Measurements from ENCODE around the gene INTS3. TPM values are rescaled to one million over a fixed set of nuclear protein-coding genes. Genes with fewer than 3 reads are reported as not detected.
"Not testable (repeated sequence)": the region's sequence is repeated elsewhere in the genome, so short reads cannot be mapped to it uniquely, and the experiment has no call there.

INTS3 gene
- polyA plus RNA-seq, 2 donors = 16.4 to 30.8 TPM

- peaks cover 31% of the 10 kb centered on the region in 2 donors for H3K36me3 ChIP-seq (ENCODE audit: control insufficient read depth in 2 of 2, insufficient read depth in 2 of 2, low read length in 1 of 2)
Measured at GRCh38 chr1:153749408-153750005, 21.7 kb downstream of the INTS3 start.

GRCh38 chr1:153750026-153750995, 22.5 kb downstream of the INTS3 start:
- no peaks in the 10 kb centered on the region for H3K9me3 ChIP-seq (ENCODE audit: control insufficient read depth in 2 of 2, insufficient read depth in 1 of 2, low read depth in 1 of 2, low read length in 1 of 2)
- no peaks in the 10 kb centered on the region for H3K27me3 ChIP-seq (ENCODE audit: control insufficient read depth in 1 of 2, insufficient read depth in 2 of 2, low read length in 2 of 2)
- WGBS, 2 donors = 68 to 71% methylated on average over 6 of the region's 6 CpGs
- no peak overlapping the region for H3K4me3 ChIP-seq (ENCODE audit: low read depth in 1 of 2, low read length in 2 of 2)
- no peak overlapping the region for H3K27ac ChIP-seq (ENCODE audit: low read depth in 2 of 2, low read length in 1 of 2)
- no peaks in the 10 kb centered on the region for H3K4me1 ChIP-seq (ENCODE audit: control insufficient read depth in 2 of 2, insufficient read depth in 2 of 2, low read length in 1 of 2)
- peaks cover 34 to 36% of the 10 kb centered on the region in 2 donors for H3K36me3 ChIP-seq (ENCODE audit: control insufficient read depth in 2 of 2, insufficient read depth in 2 of 2, low read length in 1 of 2)

More at GRCh38 chr1:153749408-153750005, 21.7 kb downstream of the INTS3 start:
- no peak overlapping the region for H3K4me3 ChIP-seq (ENCODE audit: low read depth in 1 of 2, low read length in 2 of 2)
- no peaks in the 10 kb centered on the region for H3K4me1 ChIP-seq (ENCODE audit: control insufficient read depth in 2 of 2, insufficient read depth in 2 of 2, low read length in 1 of 2)
- H3K27me3 ChIP-seq (ENCODE audit: control insufficient read depth in 1 of 2, insufficient read depth in 2 of 2, low read length in 2 of 2) = no peaks in the 10 kb centered on the region
- no peak overlapping the region for H3K27ac ChIP-seq (ENCODE audit: low read depth in 2 of 2, low read length in 1 of 2)
- no peaks in the 10 kb centered on the region for H3K9me3 ChIP-seq (ENCODE audit: control insufficient read depth in 2 of 2, insufficient read depth in 1 of 2, low read depth in 1 of 2, low read length in 1 of 2)
- WGBS, 2 donors = 44 to 45% methylated on average over 6 of the region's 6 CpGs

DNA sequence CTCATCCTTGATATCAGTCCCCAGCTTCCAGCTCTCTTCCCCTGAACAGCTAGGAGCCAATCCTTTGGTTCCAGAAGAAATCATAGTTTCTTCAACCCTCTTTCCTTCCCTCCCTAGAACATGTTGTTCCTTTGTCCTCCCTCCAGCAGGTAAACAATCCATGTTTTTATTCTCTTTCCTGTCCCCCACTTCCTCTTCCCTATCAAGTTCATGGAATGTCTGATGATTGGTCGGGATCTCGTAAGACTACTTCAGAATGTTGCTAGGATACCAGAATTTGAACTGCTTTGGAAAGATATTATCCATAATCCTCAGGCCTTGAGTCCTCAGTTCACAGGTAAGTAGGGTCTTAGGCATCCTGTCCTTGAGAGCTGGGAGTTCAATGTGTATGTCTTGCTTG, 24.2 kb downstream of the INTS3 start:
- no peak overlapping the region for H3K27ac ChIP-seq (ENCODE audit: low read depth in 2 of 2, low read length in 1 of 2)
- WGBS, 2 donors = 84% methylated on average over 2 of the region's 2 CpGs

DNA sequence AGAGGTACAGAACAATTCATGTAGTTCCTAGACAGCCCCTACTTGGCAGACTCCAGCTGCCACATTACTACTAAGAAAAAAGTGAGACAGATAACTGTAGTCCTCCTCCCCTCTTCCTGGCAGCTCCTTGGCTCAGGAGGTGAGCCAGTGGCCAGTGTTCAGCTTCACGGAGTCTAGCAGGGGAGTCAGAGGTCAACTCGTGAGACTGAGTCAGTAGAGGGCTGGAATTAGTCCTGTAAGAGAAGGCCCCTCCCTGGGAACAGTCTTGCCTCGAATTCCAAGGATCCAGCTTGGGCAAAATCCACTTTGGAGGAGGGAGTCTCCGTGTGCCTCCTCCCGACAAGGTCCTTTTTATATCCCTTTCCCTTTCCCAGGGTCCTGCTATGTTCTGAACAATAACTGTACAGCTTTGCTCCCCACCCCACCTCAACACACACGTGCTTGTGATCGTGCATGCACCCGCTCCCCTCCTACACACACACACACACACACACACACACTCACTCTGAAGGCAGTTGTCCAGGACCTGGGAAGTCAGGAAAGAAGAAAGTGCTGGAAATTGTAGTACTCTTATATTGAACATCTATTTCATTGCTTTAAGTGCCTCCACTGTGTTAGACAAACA, 24.8 kb downstream of the INTS3 start:
- no peak overlapping the region for H3K4me3 ChIP-seq (ENCODE audit: low read depth in 1 of 2, low read length in 2 of 2)
- H3K4me1 ChIP-seq (ENCODE audit: control insufficient read depth in 2 of 2, insufficient read depth in 2 of 2, low read length in 1 of 2) = no peaks in the 10 kb centered on the region
- no peak overlapping the region for H3K27ac ChIP-seq (ENCODE audit: low read depth in 2 of 2, low read length in 1 of 2)
- H3K27me3 ChIP-seq (ENCODE audit: control insufficient read depth in 1 of 2, insufficient read depth in 2 of 2, low read length in 2 of 2) = no peaks in the 10 kb centered on the region
- H3K36me3 ChIP-seq (ENCODE audit: control insufficient read depth in 2 of 2, insufficient read depth in 2 of 2, low read length in 1 of 2) = peaks cover 30 to 33% of the 10 kb centered on the region in 2 donors
- 80 to 82% methylated on average over 8 of the region's 8 CpGs for WGBS, 2 donors
- H3K9me3 ChIP-seq (ENCODE audit: control insufficient read depth in 2 of 2, insufficient read depth in 1 of 2, low read depth in 1 of 2, low read length in 1 of 2) = no peaks in the 10 kb centered on the region

More for the DNA sequence above, 24.2 kb downstream of the INTS3 start:
- no peaks in the 10 kb centered on the region for H3K27me3 ChIP-seq (ENCODE audit: control insufficient read depth in 1 of 2, insufficient read depth in 2 of 2, low read length in 2 of 2)
- H3K4me1 ChIP-seq (ENCODE audit: control insufficient read depth in 2 of 2, insufficient read depth in 2 of 2, low read length in 1 of 2) = no peaks in the 10 kb centered on the region
- peaks cover 27 to 31% of the 10 kb centered on the region in 2 donors for H3K36me3 ChIP-seq (ENCODE audit: control insufficient read depth in 2 of 2, insufficient read depth in 2 of 2, low read length in 1 of 2)
- no peaks in the 10 kb centered on the region for H3K9me3 ChIP-seq (ENCODE audit: control insufficient read depth in 2 of 2, insufficient read depth in 1 of 2, low read depth in 1 of 2, low read length in 1 of 2)
- no peak overlapping the region for H3K4me3 ChIP-seq (ENCODE audit: low read depth in 1 of 2, low read length in 2 of 2)

- no peak overlapping the region for H3K27ac ChIP-seq (ENCODE audit: low read depth in 2 of 2, low read length in 1 of 2)
- H3K4me1 ChIP-seq (ENCODE audit: control insufficient read depth in 2 of 2, insufficient read depth in 2 of 2, low read length in 1 of 2) = no peaks in the 10 kb centered on the region
- no peak overlapping the region for H3K4me3 ChIP-seq (ENCODE audit: low read depth in 1 of 2, low read length in 2 of 2)
- no peaks in the 10 kb centered on the region for H3K27me3 ChIP-seq (ENCODE audit: control insufficient read depth in 1 of 2, insufficient read depth in 2 of 2, low read length in 2 of 2)
- peaks cover 29 to 33% of the 10 kb centered on the region in 2 donors for H3K36me3 ChIP-seq (ENCODE audit: control insufficient read depth in 2 of 2, insufficient read depth in 2 of 2, low read length in 1 of 2)
- no peaks in the 10 kb centered on the region for H3K9me3 ChIP-seq (ENCODE audit: control insufficient read depth in 2 of 2, insufficient read depth in 1 of 2, low read depth in 1 of 2, low read length in 1 of 2)
- 95 to 99% methylated on average over 2 of the region's 2 CpGs for WGBS, 2 donors
Measured at GRCh38 chr1:153754266-153754665, 26.4 kb downstream of the INTS3 start.

- no peaks in the 10 kb centered on the region for H3K9me3 ChIP-seq (ENCODE audit: control insufficient read depth in 2 of 2, insufficient read depth in 1 of 2, low read depth in 1 of 2, low read length in 1 of 2)
- WGBS, 2 donors = 93 to 95% methylated on average over 4 of the region's 4 CpGs
- H3K36me3 ChIP-seq (ENCODE audit: control insufficient read depth in 2 of 2, insufficient read depth in 2 of 2, low read length in 1 of 2) = peaks cover 31 to 48% of the 10 kb centered on the region in 2 donors
- H3K4me3 ChIP-seq (ENCODE audit: low read depth in 1 of 2, low read length in 2 of 2) = no peak overlapping the region
- no peaks in the 10 kb centered on the region for H3K4me1 ChIP-seq (ENCODE audit: control insufficient read depth in 2 of 2, insufficient read depth in 2 of 2, low read length in 1 of 2)
- no peak overlapping the region for H3K27ac ChIP-seq (ENCODE audit: low read depth in 2 of 2, low read length in 1 of 2)
- H3K27me3 ChIP-seq (ENCODE audit: control insufficient read depth in 1 of 2, insufficient read depth in 2 of 2, low read length in 2 of 2) = no peaks in the 10 kb centered on the region
Measured at GRCh38 chr1:153760440-153760839, 32.6 kb downstream of the INTS3 start.

DNA sequence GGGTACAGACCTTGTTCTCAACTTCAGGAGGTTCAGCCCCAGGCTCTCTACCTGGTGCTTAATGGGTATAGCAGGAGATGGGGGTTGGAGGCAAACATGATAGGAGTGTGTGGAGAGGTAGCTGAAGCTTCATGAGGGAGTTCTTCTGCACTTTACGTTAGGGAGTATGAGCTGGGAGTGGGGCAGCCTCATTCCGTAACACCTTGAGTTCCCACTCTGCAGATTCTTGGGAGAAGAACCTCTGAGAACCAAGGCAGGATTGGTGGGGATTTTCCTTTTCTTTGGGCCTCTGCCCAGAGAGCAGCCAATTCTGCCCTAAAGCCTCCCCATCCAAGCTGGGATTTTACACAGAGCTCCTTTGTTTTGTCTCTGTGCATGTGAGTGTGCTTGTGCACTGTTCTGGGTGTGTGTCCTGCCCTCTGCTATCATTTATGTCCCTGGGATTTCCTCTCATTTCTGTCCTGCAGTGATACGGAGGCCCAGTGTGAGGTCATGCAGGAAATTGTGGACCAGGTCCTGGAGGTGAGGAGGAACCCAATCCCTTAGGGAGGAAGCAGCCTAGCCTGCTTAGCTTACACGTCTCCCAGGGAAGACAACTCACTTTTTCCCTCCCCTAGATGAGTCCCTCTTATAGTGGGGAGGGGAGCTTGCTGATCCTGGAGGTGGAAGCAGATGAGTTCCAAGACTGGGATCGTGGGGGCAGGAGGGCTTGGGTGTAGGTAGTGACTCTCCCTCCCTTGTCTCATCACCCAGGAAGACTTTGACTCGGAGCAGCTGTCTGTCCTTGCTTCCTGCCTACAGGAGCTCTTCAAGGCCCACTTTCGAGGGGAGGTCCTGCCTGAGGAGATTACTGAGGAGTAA, 35.7 kb downstream of the INTS3 start:
- Histone ChIP-seq H3K4me1 (ENCODE audit: control insufficient read depth in 2 of 2, insufficient read depth in 2 of 2, low read length in 1 of 2) (no peaks in the 10 kb centered on the region), H3K9me3 (ENCODE audit: control insufficient read depth in 2 of 2, insufficient read depth in 1 of 2, low read depth in 1 of 2, low read length in 1 of 2) (no peaks in the 10 kb centered on the region), H3K27ac (ENCODE audit: low read depth in 2 of 2, low read length in 1 of 2) (no peak overlapping the region), H3K27me3 (ENCODE audit: control insufficient read depth in 1 of 2, insufficient read depth in 2 of 2, low read length in 2 of 2) (no peaks in the 10 kb centered on the region), H3K36me3 (ENCODE audit: control insufficient read depth in 2 of 2, insufficient read depth in 2 of 2, low read length in 1 of 2) (peaks cover 24 to 46% of the 10 kb centered on the region in 2 donors), H3K4me3 (ENCODE audit: low read depth in 1 of 2, low read length in 2 of 2) (no peak overlapping the region)
- WGBS, 2 donors = 71 to 74% methylated on average over 7 of the region's 7 CpGs

DNA sequence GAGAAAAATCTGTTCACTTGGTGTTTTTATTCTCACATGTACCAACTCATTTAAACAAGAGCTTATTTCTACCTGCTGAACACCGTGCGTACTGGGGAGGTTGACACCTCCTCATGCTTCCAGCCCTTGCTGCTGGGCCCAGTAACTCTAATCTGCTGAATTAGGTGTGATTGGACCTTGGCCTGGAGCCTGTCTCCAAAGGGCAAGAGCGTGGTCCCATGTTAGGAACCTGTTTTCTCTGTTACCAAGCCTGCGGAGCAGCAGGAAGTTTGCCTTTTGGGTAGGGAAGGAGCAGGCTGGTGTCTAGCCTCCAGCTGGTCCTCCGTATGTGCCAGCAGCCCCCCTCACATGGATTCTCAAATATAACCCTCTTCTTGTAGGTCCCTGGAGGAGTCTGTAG, 36.5 kb downstream of the INTS3 start:
- no peak overlapping the region for H3K27ac ChIP-seq (ENCODE audit: low read depth in 2 of 2, low read length in 1 of 2)
- H3K27me3 ChIP-seq (ENCODE audit: control insufficient read depth in 1 of 2, insufficient read depth in 2 of 2, low read length in 2 of 2) = no peaks in the 10 kb centered on the region
- H3K9me3 ChIP-seq (ENCODE audit: control insufficient read depth in 2 of 2, insufficient read depth in 1 of 2, low read depth in 1 of 2, low read length in 1 of 2) = no peaks in the 10 kb centered on the region
- H3K4me1 ChIP-seq (ENCODE audit: control insufficient read depth in 2 of 2, insufficient read depth in 2 of 2, low read length in 1 of 2) = no peaks in the 10 kb centered on the region
- no peak overlapping the region for H3K4me3 ChIP-seq (ENCODE audit: low read depth in 1 of 2, low read length in 2 of 2)
- 88 to 89% methylated on average over 5 of the region's 5 CpGs for WGBS, 2 donors
- H3K36me3 ChIP-seq (ENCODE audit: control insufficient read depth in 2 of 2, insufficient read depth in 2 of 2, low read length in 1 of 2) = peaks cover 24 to 41% of the 10 kb centered on the region in 2 donors

GRCh38 chr1:153766663-153767062, 38.8 kb downstream of the INTS3 start:
- H3K27ac ChIP-seq (ENCODE audit: low read depth in 2 of 2, low read length in 1 of 2); H3K4me1 ChIP-seq (ENCODE audit: control insufficient read depth in 2 of 2, insufficient read depth in 2 of 2, low read length in 1 of 2); H3K9me3 ChIP-seq (ENCODE audit: control insufficient read depth in 2 of 2, insufficient read depth in 1 of 2, low read depth in 1 of 2, low read length in 1 of 2); H3K27me3 ChIP-seq (ENCODE audit: control insufficient read depth in 1 of 2, insufficient read depth in 2 of 2, low read length in 2 of 2); H3K4me3 ChIP-seq (ENCODE audit: low read depth in 1 of 2, low read length in 2 of 2): not testable (repeated sequence)
- 84 to 88% methylated on average over 10 of the region's 10 CpGs for WGBS, 2 donors
- H3K36me3 ChIP-seq (ENCODE audit: control insufficient read depth in 2 of 2, insufficient read depth in 2 of 2, low read length in 1 of 2) = peaks cover 24 to 43% of the 10 kb centered on the region in 2 donors
